ENCODE measurements around the gene RARRES2. TPM values are rescaled to one million over a fixed set of nuclear protein-coding genes. Genes with fewer than 3 reads are reported as not detected.
"Not testable (repeated sequence)": the region's sequence is repeated elsewhere in the genome, so short reads cannot be mapped to it uniquely, and the experiment has no call there.

The RARRES2 gene
- total RNA-seq, 1 donor from 2014 or later = 19.0 TPM

DNA sequence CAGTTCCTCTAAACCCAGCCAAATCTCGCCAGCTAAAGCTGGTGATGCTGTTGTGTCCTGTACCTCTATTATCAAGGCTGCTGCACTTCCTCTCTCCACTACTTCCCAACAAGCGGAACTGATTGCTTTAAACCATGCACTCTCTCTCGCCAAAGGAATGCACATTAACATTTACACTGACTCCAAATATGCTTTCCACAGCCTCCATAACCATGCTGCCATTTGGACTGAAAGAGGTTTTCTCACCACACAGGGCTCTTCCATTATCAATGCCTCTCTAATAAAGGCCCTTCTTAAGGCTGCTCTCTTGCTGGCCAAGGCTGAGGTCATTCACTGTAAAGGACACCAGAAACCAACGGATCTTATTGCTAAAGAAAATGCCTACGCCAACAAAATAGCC is 29.7 kb downstream of the RARRES2 start:
- peaks cover 7% of the 10 kb centered on the region for H3K9me3 Mint-ChIP-seq (ENCODE audit: low read depth)
- peaks cover 7% of the 10 kb centered on the region for H3K4me1 Mint-ChIP-seq (ENCODE audit: low read depth)
- DNase-seq (ENCODE audit: low spot score, unreplicated experiment) = no peak
- H3K36me3 Mint-ChIP-seq (ENCODE audit: insufficient read depth) = no peaks in the 10 kb centered on the region
- H3K27ac Mint-ChIP-seq = no peak overlapping the region
- no peak overlapping the region for H3K4me3 Mint-ChIP-seq (ENCODE audit: low read depth)
- TF ChIP-seq, protein P1, sequence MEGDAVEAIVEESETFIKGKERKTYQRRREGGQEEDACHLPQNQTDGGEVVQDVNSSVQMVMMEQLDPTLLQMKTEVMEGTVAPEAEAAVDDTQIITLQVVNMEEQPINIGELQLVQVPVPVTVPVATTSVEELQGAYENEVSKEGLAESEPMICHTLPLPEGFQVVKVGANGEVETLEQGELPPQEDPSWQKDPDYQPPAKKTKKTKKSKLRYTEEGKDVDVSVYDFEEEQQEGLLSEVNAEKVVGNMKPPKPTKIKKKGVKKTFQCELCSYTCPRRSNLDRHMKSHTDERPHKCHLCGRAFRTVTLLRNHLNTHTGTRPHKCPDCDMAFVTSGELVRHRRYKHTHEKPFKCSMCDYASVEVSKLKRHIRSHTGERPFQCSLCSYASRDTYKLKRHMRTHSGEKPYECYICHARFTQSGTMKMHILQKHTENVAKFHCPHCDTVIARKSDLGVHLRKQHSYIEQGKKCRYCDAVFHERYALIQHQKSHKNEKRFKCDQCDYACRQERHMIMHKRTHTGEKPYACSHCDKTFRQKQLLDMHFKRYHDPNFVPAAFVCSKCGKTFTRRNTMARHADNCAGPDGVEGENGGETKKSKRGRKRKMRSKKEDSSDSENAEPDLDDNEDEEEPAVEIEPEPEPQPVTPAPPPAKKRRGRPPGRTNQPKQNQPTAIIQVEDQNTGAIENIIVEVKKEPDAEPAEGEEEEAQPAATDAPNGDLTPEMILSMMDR (IDR thresholded peaks at IDR 0.05; ENCODE audit: unreplicated experiment) = no peak
- peaks cover 4% of the 10 kb centered on the region for H3K27me3 Mint-ChIP-seq

DNA sequence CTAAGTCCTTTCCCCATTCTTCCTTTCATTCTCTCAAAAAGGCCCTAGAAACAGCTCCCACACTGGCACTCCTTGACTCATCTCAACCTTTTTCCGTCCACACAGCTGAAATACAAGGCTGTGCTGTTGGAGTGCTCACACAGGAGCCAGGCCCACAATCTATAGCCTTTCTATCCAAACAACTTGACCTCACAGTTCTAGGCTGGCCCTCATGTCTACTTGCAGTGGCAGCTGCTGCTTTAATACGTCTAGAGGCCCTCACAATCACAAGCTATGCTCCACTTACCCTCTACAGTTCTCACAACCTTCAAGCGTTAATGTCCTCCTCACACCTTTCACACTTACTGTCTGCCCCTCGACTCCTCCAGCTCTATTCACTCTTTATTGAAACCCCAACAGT is 30.3 kb downstream of the RARRES2 start:
- Mint-ChIP-seq H3K36me3 (ENCODE audit: insufficient read depth) (no peaks in the 10 kb centered on the region), H3K9me3 (ENCODE audit: low read depth) (peaks cover 7% of the 10 kb centered on the region), H3K27ac (no peak overlapping the region), H3K27me3 (peaks cover 4% of the 10 kb centered on the region), H3K4me1 (ENCODE audit: low read depth) (peaks cover 7% of the 10 kb centered on the region), H3K4me3 (ENCODE audit: low read depth) (no peak overlapping the region)
- TF ChIP-seq, protein P1 (IDR thresholded peaks at IDR 0.05; ENCODE audit: unreplicated experiment) = no peak
- DNase-seq (ENCODE audit: low spot score, unreplicated experiment) = no peak

GRCh38 chr7:150308575-150308974 is 32.9 kb downstream of the RARRES2 start:
- Mint-ChIP-seq H3K4me1 (ENCODE audit: low read depth) (peaks cover 7% of the 10 kb centered on the region), H3K36me3 (ENCODE audit: insufficient read depth) (no peaks in the 10 kb centered on the region), H3K9me3 (ENCODE audit: low read depth) (peaks cover 7% of the 10 kb centered on the region), H3K27ac (no peak overlapping the region), H3K4me3 (ENCODE audit: low read depth) (no peak overlapping the region), H3K27me3 (peaks cover 4% of the 10 kb centered on the region)
- TF ChIP-seq, protein P1 (IDR thresholded peaks at IDR 0.05; ENCODE audit: unreplicated experiment) = no peak
- DNase-seq (ENCODE audit: low spot score, unreplicated experiment) = no peak

- H3K4me3 Mint-ChIP-seq (ENCODE audit: low read depth) = no peak overlapping the region
- H3K4me1 Mint-ChIP-seq (ENCODE audit: low read depth) = peaks cover 2% of the 10 kb centered on the region
- TF ChIP-seq, protein P1 (IDR thresholded peaks at IDR 0.05; ENCODE audit: unreplicated experiment) = no peak
- no peaks in the 10 kb centered on the region for H3K36me3 Mint-ChIP-seq (ENCODE audit: insufficient read depth)
- DNase-seq (ENCODE audit: low spot score, unreplicated experiment) = no peak
- H3K9me3 Mint-ChIP-seq (ENCODE audit: low read depth) = peaks cover 7% of the 10 kb centered on the region
- H3K27ac Mint-ChIP-seq = no peak overlapping the region
- peaks cover 4% of the 10 kb centered on the region for H3K27me3 Mint-ChIP-seq
These were observed 33.5 kb downstream of the RARRES2 start for GRCh38 chr7:150307904-150308303.

DNA sequence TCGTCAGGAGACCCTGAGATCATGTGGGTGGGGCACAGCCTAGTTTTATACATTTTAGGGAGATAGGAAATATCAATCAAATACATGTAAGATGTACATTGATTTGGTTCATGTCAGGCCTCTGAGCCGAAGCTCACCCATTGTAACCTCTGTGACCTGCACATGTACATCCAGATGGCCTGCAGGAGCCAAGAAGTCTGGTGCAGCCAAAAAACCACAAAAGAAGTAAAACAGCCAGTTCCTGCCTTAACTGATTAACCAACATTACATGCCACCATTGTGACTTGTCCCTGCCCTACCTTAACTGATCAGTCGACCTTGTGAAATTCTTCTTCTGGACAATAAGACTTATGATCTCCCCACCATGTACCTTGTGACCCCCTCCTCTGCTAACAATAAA is 34.3 kb downstream of the RARRES2 start:
- DNase-seq (ENCODE audit: low spot score, unreplicated experiment) = no peak
- peaks cover 7% of the 10 kb centered on the region for H3K9me3 Mint-ChIP-seq (ENCODE audit: low read depth)
- H3K4me3 Mint-ChIP-seq (ENCODE audit: low read depth) = no peak overlapping the region
- TF ChIP-seq, protein P1 (IDR thresholded peaks at IDR 0.05; ENCODE audit: unreplicated experiment) = no peak
- peaks cover 4% of the 10 kb centered on the region for H3K27me3 Mint-ChIP-seq
- no peaks in the 10 kb centered on the region for H3K4me1 Mint-ChIP-seq (ENCODE audit: low read depth)
- no peaks in the 10 kb centered on the region for H3K36me3 Mint-ChIP-seq (ENCODE audit: insufficient read depth)
- no peak overlapping the region for H3K27ac Mint-ChIP-seq

- H3K4me3 Mint-ChIP-seq (ENCODE audit: low read depth); DNase-seq (ENCODE audit: low spot score, unreplicated experiment); H3K36me3 Mint-ChIP-seq (ENCODE audit: insufficient read depth); H3K4me1 Mint-ChIP-seq (ENCODE audit: low read depth); H3K9me3 Mint-ChIP-seq (ENCODE audit: low read depth); H3K27me3 Mint-ChIP-seq; H3K27ac Mint-ChIP-seq: not testable (repeated sequence)
These were observed 35.1 kb downstream of the RARRES2 start for GRCh38 chr7:150306377-150306776.

DNA sequence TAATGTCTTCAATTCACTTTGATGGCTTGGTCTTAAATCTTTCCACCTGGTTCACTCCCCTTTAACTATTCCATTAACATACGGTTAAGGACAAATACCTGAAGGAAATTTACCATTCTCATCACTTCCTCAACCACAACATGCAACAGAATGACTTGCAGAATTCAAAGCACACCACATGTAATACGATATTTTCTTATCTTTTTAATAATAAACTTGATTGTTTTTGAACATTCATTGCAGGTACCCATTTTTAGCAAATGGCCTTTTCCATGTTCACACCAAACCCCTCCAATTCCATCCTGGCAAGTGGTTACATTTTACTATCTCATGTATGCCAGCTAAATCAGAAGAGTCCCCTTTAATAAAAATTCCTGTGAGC is 35.5 kb downstream of the RARRES2 start:
- H3K9me3 Mint-ChIP-seq (ENCODE audit: low read depth); H3K27me3 Mint-ChIP-seq; H3K27ac Mint-ChIP-seq; H3K4me1 Mint-ChIP-seq (ENCODE audit: low read depth); H3K36me3 Mint-ChIP-seq (ENCODE audit: insufficient read depth); DNase-seq (ENCODE audit: low spot score, unreplicated experiment); H3K4me3 Mint-ChIP-seq (ENCODE audit: low read depth): not testable (repeated sequence)

DNA sequence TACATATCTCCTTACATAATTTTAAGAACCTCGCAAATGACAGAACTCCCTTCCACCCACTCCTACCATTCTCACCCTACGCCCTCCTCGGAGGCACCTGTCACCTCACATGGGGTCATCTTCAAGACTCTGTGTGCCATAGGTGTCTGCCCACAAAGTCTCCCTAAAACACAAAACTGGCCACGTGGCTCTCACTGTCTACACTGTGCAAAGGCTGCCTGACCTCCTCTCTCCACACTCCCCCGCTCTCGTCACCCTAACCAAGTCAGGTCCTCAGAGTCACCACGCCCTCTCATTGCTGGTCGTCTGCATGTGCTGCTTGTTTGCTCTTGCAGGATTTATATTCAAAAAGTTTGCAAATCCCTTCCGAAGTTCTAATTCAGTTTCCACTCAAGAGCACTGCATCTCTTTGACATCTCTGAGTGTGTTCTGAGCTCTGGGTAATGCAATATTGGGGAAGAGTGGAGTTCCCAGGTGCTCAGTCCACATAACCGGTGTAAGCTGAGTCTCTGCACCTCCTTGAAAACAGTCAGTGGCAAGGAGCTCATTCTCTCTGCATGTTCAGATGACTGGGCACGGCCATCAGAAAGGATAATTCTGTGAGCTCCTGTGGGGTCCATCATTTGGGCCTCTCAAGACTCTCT is 36.0 kb downstream of the RARRES2 start:
- not testable (repeated sequence) for DNase-seq (ENCODE audit: low spot score, unreplicated experiment); H3K4me1 Mint-ChIP-seq (ENCODE audit: low read depth); H3K36me3 Mint-ChIP-seq (ENCODE audit: insufficient read depth); H3K27ac Mint-ChIP-seq; H3K27me3 Mint-ChIP-seq; H3K9me3 Mint-ChIP-seq (ENCODE audit: low read depth); H3K4me3 Mint-ChIP-seq (ENCODE audit: low read depth)
